Stomach (tissue), 4 donors: ENCODE results near the gene TMEM231.

ENCODE experiments used
- EP300 ChIP-seq: sonication (generic); formaldehyde crosslinking; IDR thresholded peaks from one replicate; pipeline ENCODE4 v1.6.1; 2017; ENCODE audit warnings: antibody characterized with exemption
- TF ChIP-seq, protein P1 (sequence below), 7 experiments: fragments of 450-650 bp in 4 of 7; fragments of 200-600 bp in 3 of 7; sonication (generic) in 3 of 7; IDR thresholded peaks; one replicate each; pipeline ENCODE4 v1.5.1; 2016 to 2019; ENCODE audit warnings: antibody characterized with exemption in 7 of 7, control low read depth in 2 of 7, mild to moderate bottlenecking in 1 of 7

DNA sequence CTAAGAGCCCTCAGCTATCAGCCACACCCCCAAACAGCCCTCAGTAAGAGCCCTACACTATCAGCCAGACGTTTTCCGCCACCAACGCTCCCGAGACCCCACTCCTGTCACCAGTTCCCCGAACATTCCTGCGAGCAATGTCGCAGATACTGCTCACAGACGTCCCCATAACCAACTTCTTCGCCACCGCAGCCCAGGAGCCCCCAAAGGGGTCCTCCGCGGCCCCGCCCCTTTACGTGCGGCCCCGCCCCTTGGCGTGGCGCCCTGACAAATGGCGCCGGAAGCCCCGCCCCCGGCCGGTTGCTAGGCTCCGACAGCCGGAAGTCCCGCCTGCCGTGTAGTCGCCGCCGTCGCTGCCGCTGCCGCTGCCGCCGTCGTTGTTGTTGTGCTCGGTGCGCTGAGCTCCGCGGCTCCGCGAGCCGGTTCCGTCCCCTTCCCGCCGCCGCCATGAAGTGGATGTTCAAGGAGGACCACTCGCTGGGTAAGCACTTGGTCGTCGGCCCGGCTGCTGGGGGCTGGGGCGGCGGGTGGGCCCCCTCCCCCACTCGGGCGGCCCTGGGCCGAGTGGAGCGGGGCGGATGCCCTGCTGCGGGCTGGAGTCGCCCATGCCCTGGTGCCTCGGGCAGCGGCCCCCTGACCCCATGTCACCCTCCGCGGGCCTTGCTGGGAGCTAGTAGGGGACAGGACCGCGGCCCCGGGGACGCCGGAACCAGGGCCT lies 10.1 kb upstream of the TMEM231 start, which contains the start of gene GABARAPL2:
- TF ChIP-seq, protein P1, sequence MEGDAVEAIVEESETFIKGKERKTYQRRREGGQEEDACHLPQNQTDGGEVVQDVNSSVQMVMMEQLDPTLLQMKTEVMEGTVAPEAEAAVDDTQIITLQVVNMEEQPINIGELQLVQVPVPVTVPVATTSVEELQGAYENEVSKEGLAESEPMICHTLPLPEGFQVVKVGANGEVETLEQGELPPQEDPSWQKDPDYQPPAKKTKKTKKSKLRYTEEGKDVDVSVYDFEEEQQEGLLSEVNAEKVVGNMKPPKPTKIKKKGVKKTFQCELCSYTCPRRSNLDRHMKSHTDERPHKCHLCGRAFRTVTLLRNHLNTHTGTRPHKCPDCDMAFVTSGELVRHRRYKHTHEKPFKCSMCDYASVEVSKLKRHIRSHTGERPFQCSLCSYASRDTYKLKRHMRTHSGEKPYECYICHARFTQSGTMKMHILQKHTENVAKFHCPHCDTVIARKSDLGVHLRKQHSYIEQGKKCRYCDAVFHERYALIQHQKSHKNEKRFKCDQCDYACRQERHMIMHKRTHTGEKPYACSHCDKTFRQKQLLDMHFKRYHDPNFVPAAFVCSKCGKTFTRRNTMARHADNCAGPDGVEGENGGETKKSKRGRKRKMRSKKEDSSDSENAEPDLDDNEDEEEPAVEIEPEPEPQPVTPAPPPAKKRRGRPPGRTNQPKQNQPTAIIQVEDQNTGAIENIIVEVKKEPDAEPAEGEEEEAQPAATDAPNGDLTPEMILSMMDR (IDR thresholded peaks at IDR 0.05), result no peak
- no peak for TF ChIP-seq EP300
